ENCODE measurements around the gene BTBD9.

The BTBD9 gene

DNA sequence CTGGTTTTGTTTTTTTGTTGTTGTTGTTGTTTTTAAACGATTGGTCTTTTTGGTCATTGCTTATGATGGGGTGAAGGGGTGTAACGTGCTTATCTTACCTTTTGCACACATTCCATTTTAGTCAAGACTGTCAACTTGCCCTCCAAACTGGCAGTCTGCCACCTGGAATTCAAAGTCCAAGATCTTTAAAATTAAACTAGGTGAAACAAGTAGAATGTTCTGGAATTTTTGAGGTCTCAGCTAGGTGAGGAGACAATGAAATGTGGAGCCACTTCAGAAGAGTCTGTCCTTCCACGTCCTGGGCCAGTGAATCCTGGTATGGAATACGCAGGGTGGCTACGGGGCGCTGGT lies 475.6 kb downstream of the BTBD9 start:
- H3K4me3 ChIP-seq (ENCODE audit: low read depth, low read length), result no peak overlapping the region
- in situ Hi-C loops (cut with HindIII; ENCODE audit: low sequenced_read_pairs), result no loop called here
- TF ChIP-seq, protein P1, sequence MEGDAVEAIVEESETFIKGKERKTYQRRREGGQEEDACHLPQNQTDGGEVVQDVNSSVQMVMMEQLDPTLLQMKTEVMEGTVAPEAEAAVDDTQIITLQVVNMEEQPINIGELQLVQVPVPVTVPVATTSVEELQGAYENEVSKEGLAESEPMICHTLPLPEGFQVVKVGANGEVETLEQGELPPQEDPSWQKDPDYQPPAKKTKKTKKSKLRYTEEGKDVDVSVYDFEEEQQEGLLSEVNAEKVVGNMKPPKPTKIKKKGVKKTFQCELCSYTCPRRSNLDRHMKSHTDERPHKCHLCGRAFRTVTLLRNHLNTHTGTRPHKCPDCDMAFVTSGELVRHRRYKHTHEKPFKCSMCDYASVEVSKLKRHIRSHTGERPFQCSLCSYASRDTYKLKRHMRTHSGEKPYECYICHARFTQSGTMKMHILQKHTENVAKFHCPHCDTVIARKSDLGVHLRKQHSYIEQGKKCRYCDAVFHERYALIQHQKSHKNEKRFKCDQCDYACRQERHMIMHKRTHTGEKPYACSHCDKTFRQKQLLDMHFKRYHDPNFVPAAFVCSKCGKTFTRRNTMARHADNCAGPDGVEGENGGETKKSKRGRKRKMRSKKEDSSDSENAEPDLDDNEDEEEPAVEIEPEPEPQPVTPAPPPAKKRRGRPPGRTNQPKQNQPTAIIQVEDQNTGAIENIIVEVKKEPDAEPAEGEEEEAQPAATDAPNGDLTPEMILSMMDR (IDR thresholded peaks at IDR 0.05; ENCODE audit: low read depth, low read length, missing control alignments), result no peak
- DNase-seq (ENCODE audit: low read depth), result no peak

DNA sequence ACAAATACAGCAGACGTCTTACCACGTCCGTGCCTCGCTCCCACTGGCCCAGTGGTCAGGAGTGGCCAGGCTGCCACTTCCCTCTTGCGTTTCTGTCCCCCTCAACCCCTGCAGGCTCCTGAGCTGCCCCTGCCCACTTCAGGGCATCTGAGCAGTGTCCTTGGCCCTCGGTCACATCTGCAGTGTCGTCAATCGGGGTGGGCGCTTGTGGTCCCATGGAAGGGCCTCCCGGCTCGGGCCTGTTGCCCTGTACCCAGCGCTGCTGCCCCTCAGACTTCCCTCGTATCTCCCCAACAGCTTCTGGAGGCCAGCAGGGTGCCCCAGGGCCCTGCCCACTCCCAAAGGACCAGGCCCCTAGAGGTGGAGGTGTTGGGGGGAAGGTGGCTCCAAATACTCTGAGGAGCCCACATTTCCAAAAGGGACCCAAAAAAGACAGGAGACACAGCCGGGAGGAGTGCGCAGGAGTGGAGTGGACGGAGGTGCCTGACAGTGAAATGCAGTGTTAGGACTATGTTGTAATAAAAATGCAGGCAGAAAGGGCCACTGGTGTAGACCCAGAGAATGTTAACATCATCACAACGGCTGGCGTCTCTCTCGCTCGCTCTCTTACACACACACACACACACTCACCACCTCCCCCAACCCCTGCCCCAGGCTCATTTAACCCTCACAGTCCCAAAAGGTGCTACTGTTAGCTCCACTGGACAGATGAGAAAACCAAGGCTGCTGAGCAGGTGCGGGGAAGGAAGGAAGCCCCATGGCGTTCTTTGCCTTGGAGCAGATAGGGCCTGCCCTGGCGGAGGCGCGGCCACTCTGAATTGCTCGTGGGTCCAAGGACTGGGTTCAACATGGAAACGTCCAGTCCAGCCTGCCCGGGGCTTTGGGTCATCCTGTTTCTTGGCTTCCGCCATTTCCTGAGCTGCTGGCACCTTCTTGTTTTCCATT lies 476.3 kb downstream of the BTBD9 start:
- H3K4me3 ChIP-seq (ENCODE audit: low read depth, low read length), result no peak overlapping the region
- TF ChIP-seq, protein P1 (IDR thresholded peaks at IDR 0.05; ENCODE audit: low read depth, low read length, missing control alignments), result no peak
- no peak for DNase-seq (ENCODE audit: low read depth)
- in situ Hi-C loops (cut with HindIII; ENCODE audit: low sequenced_read_pairs), result no loop called here

DNA sequence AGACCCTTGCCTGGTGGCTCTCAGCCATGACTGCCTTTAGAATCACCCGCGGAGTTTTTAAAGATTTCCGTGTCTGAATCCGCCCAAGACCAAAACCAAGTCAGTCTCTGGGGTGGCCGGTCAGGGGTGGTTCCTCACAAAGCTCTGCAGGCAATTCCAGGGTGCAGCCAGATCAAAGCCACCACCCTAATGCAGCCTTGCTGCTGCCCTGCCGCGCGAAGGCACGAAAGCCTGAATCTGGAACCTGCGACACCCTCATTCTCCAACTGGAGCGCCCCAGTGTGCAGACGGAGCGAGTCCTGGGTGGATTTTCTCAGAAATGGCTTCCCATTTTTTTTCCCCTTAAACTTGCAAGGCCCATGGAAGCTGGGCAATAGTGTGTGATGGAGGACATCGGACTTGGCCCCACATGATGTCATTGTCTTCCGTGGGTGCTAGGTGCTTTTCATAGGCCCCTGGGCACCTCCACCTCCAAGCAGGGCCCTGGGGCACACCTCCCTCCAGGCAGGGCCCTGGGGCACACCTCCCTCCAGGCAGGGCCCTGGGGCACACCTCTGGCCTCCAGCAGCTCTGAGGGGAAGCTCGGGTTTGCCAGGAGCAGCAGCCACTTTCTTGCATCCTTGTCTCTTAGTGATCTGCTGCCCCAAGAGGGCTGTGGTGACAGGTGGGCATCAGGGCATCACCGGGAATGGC lies 477.1 kb downstream of the BTBD9 start:
- in situ Hi-C loops (cut with HindIII; ENCODE audit: low sequenced_read_pairs), result no loop called here
- no peak overlapping the region for H3K4me3 ChIP-seq (ENCODE audit: low read depth, low read length)
- no peak for DNase-seq (ENCODE audit: low read depth)
- TF ChIP-seq, protein P1 (IDR thresholded peaks at IDR 0.05; ENCODE audit: low read depth, low read length, missing control alignments), result no peak

DNA sequence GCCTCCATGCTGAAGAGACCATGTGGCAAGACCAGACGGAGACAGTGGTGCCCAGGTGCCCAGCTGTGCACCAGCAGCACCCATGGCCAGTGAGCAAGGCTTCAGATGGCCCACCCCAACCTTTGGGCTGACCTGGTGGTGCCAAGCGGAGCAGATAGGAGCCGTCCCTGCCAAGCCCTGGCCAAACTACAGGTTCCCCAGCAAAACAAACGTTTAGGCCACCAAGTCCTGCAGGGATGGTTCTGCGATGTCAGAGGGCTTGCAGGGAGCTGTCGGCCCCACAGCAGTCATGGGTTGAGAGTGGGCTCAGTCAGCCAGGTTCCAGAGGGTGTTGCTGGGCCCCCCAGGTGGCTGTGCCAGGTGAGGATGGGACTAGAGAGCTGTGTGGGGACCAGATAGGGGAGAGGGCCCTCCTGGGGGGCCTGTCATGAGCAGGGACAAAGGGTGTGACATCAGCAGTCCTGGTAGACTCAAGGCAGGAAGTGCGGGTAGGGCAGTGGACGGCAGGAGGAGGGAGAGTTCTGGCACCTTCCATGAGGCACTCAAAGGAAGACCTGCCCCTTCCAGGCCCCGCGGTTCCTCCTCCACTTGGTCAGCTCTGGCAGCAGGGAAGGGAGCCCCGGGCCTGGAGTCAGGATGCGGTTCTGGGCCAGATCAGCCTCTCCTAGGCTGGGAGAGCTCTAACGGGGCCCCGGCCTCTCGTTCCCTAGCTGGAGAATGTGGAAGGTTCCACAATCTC lies 477.8 kb downstream of the BTBD9 start:
- no peak for DNase-seq (ENCODE audit: low read depth)
- TF ChIP-seq, protein P1 (IDR thresholded peaks at IDR 0.05; ENCODE audit: low read depth, low read length, missing control alignments), result no peak
- H3K4me3 ChIP-seq (ENCODE audit: low read depth, low read length), result no peak overlapping the region
- in situ Hi-C loops (cut with HindIII; ENCODE audit: low sequenced_read_pairs), result no loop called here

DNA sequence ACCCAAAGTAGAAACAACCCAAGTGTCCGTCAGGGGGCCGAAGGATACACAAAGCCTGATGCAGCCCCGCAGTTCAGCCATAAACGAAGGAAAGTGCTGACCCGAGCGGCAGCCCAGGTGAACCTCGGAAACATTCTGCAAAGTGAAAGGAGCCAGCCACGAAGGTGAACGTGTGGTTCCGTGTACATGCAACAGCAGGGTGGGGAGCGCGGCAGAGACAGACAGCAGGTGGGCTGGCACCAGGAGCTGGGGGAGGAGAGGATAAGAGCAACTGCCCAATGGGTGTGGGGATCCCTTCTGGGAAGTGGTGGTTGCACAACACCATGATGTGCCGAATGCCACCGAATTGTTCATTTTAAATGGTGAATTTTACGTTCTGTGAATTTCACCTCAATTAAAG lies 478.4 kb downstream of the BTBD9 start:
- no peak overlapping the region for H3K4me3 ChIP-seq (ENCODE audit: low read depth, low read length)
- DNase-seq (ENCODE audit: low read depth), result no peak
- TF ChIP-seq, protein P1 (IDR thresholded peaks at IDR 0.05; ENCODE audit: low read depth, low read length, missing control alignments), result no peak
- in situ Hi-C loops (cut with HindIII; ENCODE audit: low sequenced_read_pairs), result no loop called here

DNA sequence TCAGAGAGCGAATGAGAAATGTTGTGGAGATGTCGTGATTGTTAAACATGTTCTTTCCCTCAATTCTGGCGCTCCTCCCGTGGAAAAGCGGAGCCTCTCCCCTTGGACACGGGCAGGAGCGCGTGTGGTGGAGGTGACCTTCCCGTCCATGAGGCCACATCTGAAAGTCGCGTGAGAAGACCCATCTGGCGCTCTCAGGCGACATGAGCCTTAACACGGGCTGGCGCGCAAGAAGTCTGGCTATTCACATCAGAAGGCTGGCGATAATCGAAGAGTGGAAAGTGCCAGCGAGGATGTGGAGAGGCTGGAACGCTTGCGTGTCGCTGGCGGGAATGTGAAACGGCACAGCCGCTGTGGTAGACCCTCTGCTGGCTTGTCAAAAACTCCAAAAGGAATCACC lies 478.9 kb downstream of the BTBD9 start:
- no peak overlapping the region for H3K4me3 ChIP-seq (ENCODE audit: low read depth, low read length)
- DNase-seq (ENCODE audit: low read depth), result no peak
- TF ChIP-seq, protein P1 (IDR thresholded peaks at IDR 0.05; ENCODE audit: low read depth, low read length, missing control alignments), result no peak
- in situ Hi-C loops (cut with HindIII; ENCODE audit: low sequenced_read_pairs), result no loop called here
